ENCODE results near the gene VDR.
"Not testable (repeated sequence)": the region's sequence is repeated elsewhere in the genome, so short reads cannot be mapped to it uniquely, and the experiment has no call there.

Gene VDR

GRCh38 chr12:47811072-47811396 lies 93.8 kb downstream of the VDR start:
- DNase-seq = no peak

DNA sequence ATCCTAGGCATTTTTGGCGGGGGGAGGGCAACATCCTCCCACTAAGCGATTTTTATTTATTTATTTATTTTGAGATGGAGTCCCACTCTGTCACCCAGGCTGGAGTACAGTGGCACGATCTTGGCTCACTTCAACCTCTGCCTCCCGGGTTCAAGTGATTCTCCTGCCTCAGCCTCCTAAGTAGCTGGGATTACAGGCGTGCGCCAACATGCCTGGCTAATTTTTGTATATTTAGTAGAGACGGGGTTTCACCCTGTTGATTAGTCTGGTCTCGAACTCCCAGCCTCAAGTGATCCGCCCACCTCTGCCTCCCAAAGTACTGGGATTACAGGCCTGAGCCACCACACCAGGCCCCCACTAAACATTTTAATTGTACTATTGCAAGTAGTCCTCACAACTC lies 95.3 kb downstream of the VDR start:
- DNase-seq = not testable (repeated sequence)

DNA sequence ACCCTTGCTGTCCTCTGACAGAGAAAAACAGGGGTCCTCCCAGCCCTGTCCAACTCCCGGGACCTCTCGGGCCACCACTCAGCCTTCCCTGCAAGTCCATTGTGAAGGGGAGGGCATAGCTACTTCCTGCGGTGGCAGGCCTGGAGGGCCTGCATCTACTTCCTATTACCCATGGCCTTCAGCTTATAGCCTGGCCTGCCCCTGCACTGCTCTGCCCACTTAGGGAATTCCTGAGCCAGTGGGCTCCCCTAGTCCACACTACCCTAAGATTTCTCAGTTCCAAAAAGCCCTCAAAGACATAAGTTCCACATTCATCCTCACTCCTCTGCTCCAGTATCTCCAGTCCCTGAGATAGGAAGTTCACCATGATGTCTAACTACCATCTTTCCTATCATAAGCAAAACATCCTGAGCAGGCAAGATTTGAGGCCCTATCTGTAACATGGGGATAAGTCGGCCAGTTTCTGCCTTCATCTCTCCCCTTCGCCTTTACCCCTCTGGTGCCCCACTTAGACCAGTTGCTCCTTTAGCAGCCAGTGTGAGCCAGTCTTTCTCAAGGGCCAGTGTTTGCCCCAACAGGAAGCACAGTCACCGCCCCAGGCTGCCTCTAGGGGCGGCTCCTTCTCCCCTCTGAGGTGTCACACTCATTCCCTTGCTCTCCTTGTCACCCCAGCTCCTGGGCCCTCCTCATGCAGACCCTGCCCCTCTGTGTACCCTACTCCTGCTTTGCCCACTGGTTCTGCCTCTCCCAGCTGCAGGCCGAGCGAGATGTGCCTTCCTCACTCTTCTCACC lies 96.0 kb downstream of the VDR start:
- no peak for DNase-seq

DNA sequence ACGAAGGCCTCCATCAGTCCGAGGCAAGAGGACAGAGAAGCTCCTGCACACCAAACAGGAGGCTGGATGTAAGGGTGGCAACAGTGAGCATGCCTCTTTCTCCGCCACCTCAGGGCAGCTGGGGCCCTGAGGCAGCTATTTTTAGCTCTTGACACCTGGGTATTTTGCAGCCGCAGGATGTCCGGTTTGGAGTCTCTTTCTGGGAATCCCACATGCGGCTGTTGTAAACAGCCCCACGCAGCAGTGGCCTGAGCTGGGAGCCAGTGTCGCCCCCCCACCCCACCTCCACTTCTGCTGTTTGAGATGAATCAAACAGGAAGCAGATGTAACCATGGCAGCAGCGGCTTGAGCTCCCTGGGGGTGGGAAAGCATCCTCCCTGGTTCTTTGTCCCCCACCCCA lies 96.7 kb downstream of the VDR start:
- DNase-seq = peak; percentile 16

GRCh38 chr12:47807338-47807737 lies 97.5 kb downstream of the VDR start:
- no peak for DNase-seq

DNA sequence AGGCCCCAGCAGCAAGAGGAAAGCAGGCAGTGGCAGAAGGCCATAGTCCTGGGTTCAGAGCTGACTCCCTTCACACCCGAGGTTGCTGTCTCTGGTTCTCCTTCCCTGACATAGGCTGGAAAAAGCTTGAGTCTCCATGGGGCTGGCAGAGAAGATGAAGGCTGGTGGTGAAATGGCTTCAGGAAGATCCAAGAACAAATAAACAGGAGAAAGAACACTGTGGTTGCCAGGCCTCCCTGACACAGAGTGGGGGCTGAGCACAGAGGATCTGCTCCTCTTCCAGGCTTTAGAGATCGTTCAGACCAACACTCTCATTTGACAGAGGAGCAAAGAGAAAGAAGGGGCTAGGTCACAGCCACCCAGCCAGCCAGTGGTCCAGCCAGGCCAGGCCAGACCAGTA lies 99.4 kb downstream of the VDR start:
- DNase-seq = no peak

GRCh38 chr12:47804171-47804570 lies 100.6 kb downstream of the VDR start:
- no peak for DNase-seq

DNA sequence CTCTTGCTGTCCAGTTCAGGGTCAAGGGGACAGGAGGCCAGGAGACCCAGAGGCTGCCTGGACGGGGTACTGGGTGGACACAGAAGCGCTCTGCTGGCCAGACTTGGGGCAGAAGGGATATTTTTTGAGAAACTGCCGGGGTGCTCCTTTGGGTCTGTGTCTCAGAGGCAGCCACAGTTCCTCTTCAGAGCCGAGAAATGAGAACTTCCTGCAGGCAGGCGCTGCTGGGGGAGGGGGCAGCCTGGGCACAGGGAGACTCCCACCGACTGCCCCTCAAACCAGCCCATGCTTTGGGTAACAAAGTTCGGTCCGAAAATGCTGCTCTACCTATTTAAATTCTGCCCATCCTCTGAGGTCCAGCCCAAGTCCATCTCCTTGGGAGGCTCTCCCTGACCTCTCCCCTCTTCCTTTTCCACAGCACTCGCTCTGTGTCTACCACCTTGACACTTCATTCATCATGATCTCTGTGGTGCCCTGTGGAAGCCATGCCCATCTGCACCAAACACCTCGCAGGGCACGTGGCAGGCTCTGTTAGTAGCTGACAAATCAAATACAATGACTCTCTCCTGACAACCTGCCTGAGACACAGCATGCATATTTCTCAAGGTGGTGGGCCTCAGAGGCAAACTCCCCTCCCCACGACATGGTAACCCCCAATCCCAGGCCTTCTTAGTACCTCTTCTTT lies 101.5 kb downstream of the VDR start:
- no peak for DNase-seq

GRCh38 chr12:47802312-47802711 lies 102.5 kb downstream of the VDR start:
- no peak for DNase-seq

- DNase-seq = no peak
These were observed 102.9 kb downstream of the VDR start for GRCh38 chr12:47801904-47802246.

DNA sequence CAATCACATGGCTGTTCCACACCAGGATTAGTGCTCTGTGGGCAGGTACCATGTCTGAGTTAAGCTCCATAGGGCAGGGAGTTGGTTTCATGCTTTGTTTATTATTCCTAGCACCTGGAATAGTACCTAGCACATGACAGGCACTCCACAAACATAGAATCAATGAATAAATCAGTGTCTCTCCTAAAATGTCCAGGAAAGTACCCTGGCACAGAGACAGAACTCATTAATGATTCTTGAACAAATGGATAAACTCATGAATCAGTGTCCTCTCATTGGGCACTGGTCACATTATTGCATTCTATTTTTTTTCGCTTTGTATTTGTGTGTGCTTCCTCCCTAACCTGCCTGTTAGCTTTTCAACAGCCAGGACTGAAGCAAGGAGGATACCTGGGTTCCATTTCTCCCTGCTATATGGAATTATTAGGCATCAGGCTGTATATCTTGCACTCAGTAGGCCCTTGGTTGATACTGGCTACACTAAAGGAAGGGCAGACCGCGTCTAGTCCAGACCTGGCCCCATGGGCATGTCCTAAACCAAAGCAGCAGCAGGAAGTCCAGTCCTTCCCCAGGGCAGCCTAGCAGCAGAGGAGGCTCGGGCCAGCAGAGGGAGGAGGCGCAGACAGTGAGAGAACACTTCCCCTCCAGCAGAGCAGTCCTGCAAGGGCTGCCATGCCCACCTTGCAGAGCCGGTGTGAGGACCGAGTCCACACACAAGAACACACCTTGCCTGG lies 103.5 kb downstream of the VDR start:
- DNase-seq = no peak

DNA sequence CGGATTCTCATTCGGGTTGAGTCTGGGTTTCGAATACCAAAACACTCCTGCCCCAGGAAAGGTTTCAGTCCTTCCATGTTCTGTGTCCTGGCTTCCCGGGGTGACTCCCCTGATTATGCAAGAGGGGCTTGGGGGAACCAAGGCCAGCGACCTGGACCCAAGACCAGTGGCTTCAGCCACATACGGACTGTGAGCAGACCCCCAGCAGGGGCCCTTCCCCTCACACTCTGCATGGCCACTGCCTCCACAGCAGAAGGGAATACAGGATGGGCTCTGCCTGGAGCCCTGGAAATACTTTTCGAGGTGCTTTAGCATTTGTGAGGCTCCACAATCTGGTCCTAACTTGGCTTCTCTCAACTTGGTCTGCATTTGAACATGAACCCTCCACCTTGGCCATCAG lies 104.2 kb downstream of the VDR start:
- no peak for DNase-seq

- no peak for DNase-seq
These were observed 105.3 kb downstream of the VDR start for GRCh38 chr12:47799357-47799955.

DNA sequence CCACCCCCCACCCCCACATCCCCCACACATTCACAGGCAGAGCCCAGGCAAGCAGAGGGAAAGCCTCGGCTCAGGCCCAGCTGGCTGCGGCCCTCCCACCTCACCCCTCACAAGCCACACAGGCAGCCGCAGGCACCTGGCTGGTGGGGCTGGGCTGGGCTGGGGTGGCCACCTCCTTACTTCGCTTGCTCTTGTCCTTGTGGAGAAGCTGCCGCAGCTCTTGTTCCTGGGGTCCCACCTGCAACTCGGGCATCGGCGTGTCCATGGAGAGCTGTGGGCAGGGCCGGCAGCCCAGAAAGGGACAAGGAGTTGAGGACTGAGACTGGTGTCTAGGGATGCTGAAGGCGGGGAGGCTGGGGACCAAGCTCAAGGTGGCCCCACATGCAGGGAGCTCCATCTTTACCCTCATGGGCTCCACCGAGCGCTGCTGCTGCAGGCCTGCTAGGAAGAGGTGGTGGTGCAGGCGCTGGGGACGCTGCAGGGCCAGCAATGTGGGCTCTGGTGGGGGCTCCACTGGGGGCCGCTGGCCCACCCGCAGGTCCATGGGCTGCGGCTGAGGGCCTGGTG lies 106.3 kb downstream of the VDR start:
- no peak for DNase-seq

GRCh38 chr12:47797441-47797840 lies 107.4 kb downstream of the VDR start:
- DNase-seq = no peak

DNA sequence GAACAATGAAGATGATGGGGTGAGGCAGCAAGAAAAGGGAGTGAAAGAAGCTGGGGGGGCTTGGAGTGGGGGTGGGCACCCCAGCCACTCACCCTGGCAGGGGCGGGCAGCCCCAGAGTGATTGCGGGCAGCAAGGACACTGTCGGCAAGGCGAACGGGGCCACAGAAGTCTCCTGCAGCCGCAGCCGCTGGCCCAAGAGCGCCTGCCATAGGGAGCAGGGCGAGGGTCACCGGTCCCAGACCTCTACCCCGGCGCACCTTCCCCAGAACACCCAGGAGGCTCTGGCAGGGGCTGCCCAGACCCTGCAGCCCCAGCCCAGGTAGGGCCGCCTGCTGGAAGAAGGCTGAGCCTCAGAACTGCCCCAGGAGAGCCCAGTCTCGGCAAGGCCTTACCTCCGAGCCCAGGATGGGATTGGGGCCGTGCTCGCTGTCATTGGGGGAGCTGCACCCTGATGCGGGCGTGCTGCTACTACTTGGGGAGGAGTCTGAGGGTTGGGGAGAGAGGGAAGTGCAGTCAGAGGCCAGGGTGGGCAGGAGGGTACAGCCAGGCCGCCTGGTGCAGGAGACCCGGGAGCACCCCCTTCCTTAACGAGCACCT lies 108.9 kb downstream of the VDR start:
- DNase-seq = no peak

GRCh38 chr12:47795121-47795813 lies 109.5 kb downstream of the VDR start:
- DNase-seq = no peak

DNA sequence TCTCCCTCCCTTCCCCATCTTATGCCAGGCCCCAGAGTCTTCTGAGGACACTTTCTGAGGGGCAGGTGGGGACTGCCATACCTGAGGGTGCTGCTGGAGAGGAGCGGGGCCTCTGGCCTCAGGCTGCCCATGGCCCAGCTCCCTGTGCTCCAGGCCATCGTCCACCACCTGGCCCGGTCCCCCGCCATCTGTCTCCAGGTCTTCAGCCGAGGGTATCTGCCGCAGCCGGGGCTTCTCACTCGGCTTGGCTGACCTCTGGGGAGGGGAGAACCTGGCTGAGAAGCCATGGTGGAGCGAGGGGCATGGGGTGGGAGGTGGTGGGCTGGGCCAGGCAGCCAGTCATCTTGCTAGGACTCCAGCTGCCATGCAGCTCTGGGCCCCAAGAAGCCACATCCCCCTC lies 110.1 kb downstream of the VDR start:
- DNase-seq = no peak

DNA sequence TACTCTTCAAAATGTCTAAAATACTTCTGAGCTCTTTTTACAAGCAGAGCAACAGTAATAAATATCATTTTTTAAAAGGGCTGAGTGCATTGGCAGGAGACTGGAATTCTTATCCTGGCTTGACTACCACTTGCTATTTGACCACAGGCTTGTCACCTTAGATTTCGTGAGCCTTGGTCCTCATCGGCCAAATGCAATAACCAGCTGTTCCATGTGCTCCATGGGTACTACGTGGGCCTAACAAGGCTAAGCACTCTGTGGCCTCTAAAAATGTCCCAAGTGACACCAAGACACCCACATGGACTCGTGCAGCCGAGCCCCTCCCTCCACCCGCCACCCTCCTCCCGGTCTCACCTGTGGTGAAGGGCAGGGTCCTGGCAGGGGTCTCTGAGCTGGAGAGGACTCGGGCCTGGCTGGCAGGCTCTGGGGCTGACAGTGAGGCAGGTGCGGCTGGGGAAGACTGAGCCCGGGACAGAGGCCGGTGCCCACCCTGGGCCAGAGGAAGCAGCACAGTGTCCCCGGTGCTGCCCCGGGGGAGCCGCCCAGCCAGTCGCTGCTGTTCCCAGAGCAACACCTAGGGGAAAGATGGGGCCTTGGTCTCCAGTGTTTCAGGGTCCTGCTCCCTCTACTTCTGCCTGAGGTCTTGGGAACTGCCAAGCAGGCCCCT lies 111.6 kb downstream of the VDR start:
- DNase-seq = no peak

GRCh38 chr12:47791874-47792273 lies 112.9 kb downstream of the VDR start:
- DNase-seq = no peak

All from SHP77 treated with DMSO at 0.1 percent for 48 hours (cell line).